Measurements from ENCODE around the gene ARPP19.

- TF ChIP-seq CTCF (IDR thresholded peaks at IDR 0.05; ENCODE audit: low read depth, low read length, poor library complexity, severe bottlenecking) (no peak), EZH2phosphoT487 (IDR thresholded peaks at IDR 0.05; ENCODE audit: borderline replicate concordance, low read length) (no peak)
These were observed 48.2 kb upstream of the ARPP19 start for GRCh38 chr15:52617026-52617425.
